Hepatocyte (in vitro differentiated cells): ENCODE measurements around the gene EPC2. TPM values are rescaled to one million over a fixed set of nuclear protein-coding genes. Genes with fewer than 3 reads are reported as not detected.

Experiments
- DNase-seq: peaks from one replicate; pipeline ENCODE4 v3.0.0-alpha.2; 2016; ENCODE audit warnings: low spot score
- H2AFZ ChIP-seq: fragments of 200-600 bp; sonication (generic); 2 replicates; pipeline ENCODE4 v1.6.0; 2016; ENCODE audit warnings: antibody characterized with exemption, mild to moderate bottlenecking
- H3K27ac ChIP-seq: fragments of 200-600 bp; sonication (generic); 2 replicates; pipeline ENCODE4 v1.5.1; 2016; ENCODE audit warnings: mild to moderate bottlenecking
- H3K27me3 ChIP-seq: fragments of 200-600 bp; sonication (generic); 2 replicates; pipeline ENCODE4 v1.6.1; 2016
- H3K36me3 ChIP-seq: fragments of 200-600 bp; sonication (generic); replicated peaks from 2 replicates; pipeline ENCODE4 v1.5.1; 2016; ENCODE audit warnings: low read depth; ENCODE audit not compliant: insufficient read depth
- H3K4me1 ChIP-seq: fragments of 200-600 bp; sonication (generic); 2 replicates; pipeline ENCODE4 v1.5.1; 2016; ENCODE audit warnings: mild to moderate bottlenecking, moderate library complexity; ENCODE audit not compliant: insufficient read depth
- H3K4me2 ChIP-seq: fragments of 200-600 bp; sonication (generic); 2 replicates; pipeline ENCODE4 v1.6.0; 2016
- H3K4me3 ChIP-seq: fragments of 200-600 bp; sonication (generic); 2 replicates; pipeline ENCODE4 v1.5.1; 2016; ENCODE audit warnings: mild to moderate bottlenecking
- H3K79me2 ChIP-seq: fragments of 200-600 bp; sonication (generic); 2 replicates; pipeline ENCODE4 v1.6.0; 2017; ENCODE audit warnings: mild to moderate bottlenecking
- H3K9me2 ChIP-seq: fragments of 200-600 bp; sonication (generic); replicated peaks from 2 replicates; pipeline ENCODE4 v1.6.0; 2017; ENCODE audit warnings: mild to moderate bottlenecking; ENCODE audit not compliant: insufficient read depth
- H3K9me3 ChIP-seq: fragments of 200-600 bp; sonication (generic); 2 replicates; pipeline ENCODE4 v1.5.1; 2016; ENCODE audit warnings: low read depth, mild to moderate bottlenecking
- H4K20me1 ChIP-seq: fragments of 200-600 bp; sonication (generic); 2 replicates; pipeline ENCODE4 v1.6.0; 2016; ENCODE audit warnings: mild to moderate bottlenecking; ENCODE audit not compliant: insufficient read depth, poor library complexity, severe bottlenecking
- EZH2 ChIP-seq: fragments of 200-600 bp; sonication (generic); IDR thresholded peaks from 2 replicates; pipeline ENCODE4 v1.6.1; 2016; ENCODE audit warnings: antibody characterized with exemption, mild to moderate bottlenecking, borderline replicate concordance
- EZH2phosphoT487 ChIP-seq: fragments of 200-600 bp; sonication (generic); IDR thresholded peaks from one replicate; pipeline ENCODE4 v1.6.1; 2018; ENCODE audit warnings: antibody characterized with exemption, mild to moderate bottlenecking, low read depth, moderate library complexity; ENCODE audit not compliant: unreplicated experiment, severe bottlenecking
- WGBS: methylation state at CpG from one replicate; pipeline ENCODE4 v1.1.6; 2016; ENCODE audit warnings: low lambda C conversion rate; ENCODE audit errors: missing lambda C conversion rate; 5-methylcytosine and 5-hydroxymethylcytosine counted together
- polyA plus RNA-seq: library from polyadenylated mRNA; unstranded; fragments of >200 nt; fragmentation: Nextera tagmentation; extraction: Ambion mirVana; gene quantifications from 2 replicates; pipeline ENCODE4 v1.2.1, GENCODE V29; 2016
- total RNA-seq: library from RNA; depleted of rRNA; stranded (reverse); fragments of >200 nt; gene quantifications from 2 replicates; pipeline ENCODE4 v1.2.3, GENCODE V29; 2014
- TF ChIP-seq, protein P1 (sequence below): fragments of 200-600 bp; sonication (generic); IDR thresholded peaks from 2 replicates; pipeline ENCODE4 v1.5.1; 2016; ENCODE audit warnings: antibody characterized with exemption, mild to moderate bottlenecking; ENCODE audit not compliant: poor library complexity

The EPC2 gene
- total and polyA plus RNA-seq, 2 experiments from 2014 or later = 2.6 to 37.8 TPM

DNA sequence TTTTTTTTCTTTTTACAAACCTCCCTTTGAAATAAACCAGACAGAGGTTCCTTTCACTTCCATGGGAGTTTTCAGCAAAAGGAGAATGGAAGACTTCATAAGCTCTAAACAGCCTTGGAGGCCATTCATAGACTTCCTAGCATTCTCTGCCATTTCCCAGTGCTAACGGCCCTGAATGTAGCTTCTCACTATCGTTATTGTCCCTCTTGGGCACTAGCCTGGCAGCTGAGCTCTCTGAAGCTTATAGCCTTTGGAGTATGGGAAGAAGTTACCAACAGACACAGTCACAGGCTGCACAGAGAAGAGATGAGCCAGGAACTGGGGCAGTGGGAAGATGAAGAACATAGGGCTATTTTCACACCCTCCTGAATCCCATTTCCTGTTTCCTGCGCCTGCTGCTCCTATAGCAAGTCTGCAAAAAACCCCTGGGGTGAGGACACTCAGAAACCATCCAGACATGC is 29.1 kb upstream of the EPC2 start:
- no peaks in the 10 kb centered on the region for H3K79me2 ChIP-seq
- H3K36me3 ChIP-seq = no peaks in the 10 kb centered on the region
- TF ChIP-seq, protein P1, sequence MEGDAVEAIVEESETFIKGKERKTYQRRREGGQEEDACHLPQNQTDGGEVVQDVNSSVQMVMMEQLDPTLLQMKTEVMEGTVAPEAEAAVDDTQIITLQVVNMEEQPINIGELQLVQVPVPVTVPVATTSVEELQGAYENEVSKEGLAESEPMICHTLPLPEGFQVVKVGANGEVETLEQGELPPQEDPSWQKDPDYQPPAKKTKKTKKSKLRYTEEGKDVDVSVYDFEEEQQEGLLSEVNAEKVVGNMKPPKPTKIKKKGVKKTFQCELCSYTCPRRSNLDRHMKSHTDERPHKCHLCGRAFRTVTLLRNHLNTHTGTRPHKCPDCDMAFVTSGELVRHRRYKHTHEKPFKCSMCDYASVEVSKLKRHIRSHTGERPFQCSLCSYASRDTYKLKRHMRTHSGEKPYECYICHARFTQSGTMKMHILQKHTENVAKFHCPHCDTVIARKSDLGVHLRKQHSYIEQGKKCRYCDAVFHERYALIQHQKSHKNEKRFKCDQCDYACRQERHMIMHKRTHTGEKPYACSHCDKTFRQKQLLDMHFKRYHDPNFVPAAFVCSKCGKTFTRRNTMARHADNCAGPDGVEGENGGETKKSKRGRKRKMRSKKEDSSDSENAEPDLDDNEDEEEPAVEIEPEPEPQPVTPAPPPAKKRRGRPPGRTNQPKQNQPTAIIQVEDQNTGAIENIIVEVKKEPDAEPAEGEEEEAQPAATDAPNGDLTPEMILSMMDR = no peak
- TF ChIP-seq EZH2phosphoT487 = no peak
- no peak for TF ChIP-seq EZH2
- peaks cover 22% of the 10 kb centered on the region for H3K4me1 ChIP-seq
- no peak for DNase-seq
- no peaks in the 10 kb centered on the region for H3K9me3 ChIP-seq
- H3K4me2 ChIP-seq = peak overlapping the region; percentile 60
- WGBS = 58% methylated on average over 3 of the region's 3 CpGs
- H2AFZ ChIP-seq = peak overlapping the region; percentile 5
- no peak overlapping the region for H3K4me3 ChIP-seq
- H3K27me3 ChIP-seq = no peaks in the 10 kb centered on the region
- no peaks in the 10 kb centered on the region for H3K9me2 ChIP-seq
- no peaks in the 10 kb centered on the region for H4K20me1 ChIP-seq
- peak overlapping the region; percentile 83 for H3K27ac ChIP-seq

- H3K4me3 ChIP-seq = no peak overlapping the region
- H3K79me2 ChIP-seq = no peaks in the 10 kb centered on the region
- no peaks in the 10 kb centered on the region for H3K36me3 ChIP-seq
- H3K9me2 ChIP-seq = no peaks in the 10 kb centered on the region
- H3K9me3 ChIP-seq = no peaks in the 10 kb centered on the region
- H3K4me2 ChIP-seq = no peak overlapping the region
- no peak for TF ChIP-seq EZH2
- TF ChIP-seq EZH2phosphoT487 = no peak
- TF ChIP-seq, protein P1 = no peak
- no peaks in the 10 kb centered on the region for H3K27me3 ChIP-seq
- DNase-seq = peak; percentile 9
- no peaks in the 10 kb centered on the region for H4K20me1 ChIP-seq
- no peak overlapping the region for H2AFZ ChIP-seq
- no peak overlapping the region for H3K27ac ChIP-seq
- peaks cover 22% of the 10 kb centered on the region for H3K4me1 ChIP-seq
These were observed 27.9 kb upstream of the EPC2 start for GRCh38 chr2:148616662-148617061.

DNA sequence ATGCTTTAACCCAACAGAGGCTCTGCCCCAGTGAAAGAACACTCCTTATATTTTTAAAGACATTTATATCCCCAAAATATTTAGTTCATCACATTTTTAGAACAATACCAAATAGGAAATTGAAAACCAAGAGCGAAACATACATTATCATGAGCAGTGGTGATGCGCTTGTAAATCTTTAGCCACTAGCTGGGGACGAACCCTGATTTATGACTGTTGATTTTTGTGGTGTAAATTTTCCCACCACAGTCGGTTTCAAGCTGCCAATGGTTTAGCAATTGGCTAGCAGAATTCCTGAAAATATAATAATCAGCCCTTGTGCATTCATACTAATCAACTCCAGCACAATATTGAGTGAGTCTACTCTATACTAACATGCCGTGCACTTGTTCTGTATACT is 27.3 kb upstream of the EPC2 start:
- no peaks in the 10 kb centered on the region for H4K20me1 ChIP-seq
- H3K27ac ChIP-seq = no peak overlapping the region
- H3K4me1 ChIP-seq = peaks cover 22% of the 10 kb centered on the region
- H3K79me2 ChIP-seq = no peaks in the 10 kb centered on the region
- WGBS = 81% methylated on average over 5 of the region's 5 CpGs
- TF ChIP-seq EZH2 (no peak), EZH2phosphoT487 (no peak)
- TF ChIP-seq, protein P1 = no peak
- no peak for DNase-seq
- no peaks in the 10 kb centered on the region for H3K27me3 ChIP-seq
- no peak overlapping the region for H2AFZ ChIP-seq
- H3K4me2 ChIP-seq = no peak overlapping the region
- no peak overlapping the region for H3K4me3 ChIP-seq
- no peaks in the 10 kb centered on the region for H3K9me3 ChIP-seq
- no peaks in the 10 kb centered on the region for H3K9me2 ChIP-seq
- H3K36me3 ChIP-seq = no peaks in the 10 kb centered on the region
